Caco-2 (cell line): ENCODE data around the gene XRCC4. TPM values are rescaled to one million over a fixed set of nuclear protein-coding genes. Genes with fewer than 3 reads are reported as not detected.

Experiments used
- BruUV-seq: library from RNA; stranded (reverse); fragments of 400-500 nt; replicated peaks from 2 replicates; lab custom pipeline; 2021; lab: Mats Ljungman, UMichigan
- CTCF ChIA-PET: fragments of 300-600 bp; sonication (Branson Sonifier 250); formaldehyde crosslinking; loops from one replicate; lab custom pipeline; 2022; ENCODE audit warnings: antibody characterized with exemption; lab: Charles Lee
- POLR2A ChIA-PET: fragments of 300-600 bp; sonication (Branson Sonifier 250); formaldehyde crosslinking; loops from one replicate; lab custom pipeline; 2022; ENCODE audit warnings: antibody characterized with exemption; lab: Charles Lee
- DNase-seq, 2 experiments: peaks; one replicate each; pipeline versions ENCODE4 v3.0.0 to v3.0.0-alpha.2; 2020 to 2022
- H3K27me3 ChIP-seq: replicated peaks from 2 replicates; pipeline ENCODE4 v1.6.0; 2011; ENCODE audit warnings: low read length; ENCODE audit not compliant: control insufficient read depth, insufficient read depth
- H3K36me3 ChIP-seq: 2 replicates; pipeline ENCODE4 v1.5.1; 2011; ENCODE audit warnings: low read length; ENCODE audit not compliant: control insufficient read depth, insufficient read depth
- H3K4me1 ChIP-seq: fragments of 250-450 bp; sonication (Bioruptor Pico); 2 replicates; pipeline ENCODE4 v1.5.1; 2020; ENCODE audit warnings: mild to moderate bottlenecking
- H3K4me3 ChIP-seq: 2 replicates; pipeline ENCODE4 v1.5.1; 2011; ENCODE audit warnings: low read depth, mild to moderate bottlenecking, control low read depth, low read length
- H3K9me3 ChIP-seq: fragments of 250-450 bp; sonication (Bioruptor Pico); 2 replicates; pipeline ENCODE4 v1.5.1; 2020; ENCODE audit warnings: mild to moderate bottlenecking, moderate library complexity
- H3K27ac Mint-ChIP-seq: one replicate; pipeline ENCODE4 v1.8.0; 2022; ENCODE audit warnings: mixed read lengths; ENCODE audit not compliant: unreplicated experiment
- H3K27me3 Mint-ChIP-seq: one replicate; pipeline ENCODE4 v1.8.0; 2022; ENCODE audit warnings: mixed read lengths; ENCODE audit not compliant: insufficient read depth, unreplicated experiment
- H3K36me3 Mint-ChIP-seq: one replicate; pipeline ENCODE4 v1.8.0; 2022; ENCODE audit warnings: mild to moderate bottlenecking, mixed read lengths; ENCODE audit not compliant: insufficient read depth, unreplicated experiment
- H3K4me1 Mint-ChIP-seq: one replicate; pipeline ENCODE4 v1.8.0; 2022; ENCODE audit warnings: low read depth, mixed read lengths; ENCODE audit not compliant: unreplicated experiment
- H3K4me3 Mint-ChIP-seq: one replicate; pipeline ENCODE4 v1.8.0; 2022; ENCODE audit warnings: mild to moderate bottlenecking, moderate library complexity, mixed read lengths; ENCODE audit not compliant: unreplicated experiment
- H3K9me3 Mint-ChIP-seq: one replicate; pipeline ENCODE4 v1.8.0; 2022; ENCODE audit warnings: mixed read lengths; ENCODE audit not compliant: unreplicated experiment
- intact Hi-C: fragments of 100-400 bp; cut with micrococcal nuclease; formaldehyde crosslinking; loops from one replicate; pipeline ENCODE4 v1.10.0; 2022; ENCODE audit not compliant: unreplicated experiment
- total RNA-seq: library from RNA; stranded (reverse); gene quantifications from 2 replicates; pipeline ENCODE4 v1.2.3, GENCODE V29; 2022
- TF ChIP-seq, protein P1 (sequence below), 2 experiments: fragments of 200-600 bp in 1 of 2; IDR thresholded peaks; 1 replicate in 1 of 2; 2 replicates in 1 of 2; pipeline versions ENCODE4 v1.5.1 to v1.8.0; 2011 to 2022; ENCODE audit warnings: antibody characterized with exemption in 1 of 2, control low read depth in 1 of 2, inconsistent platforms in 1 of 2, low read depth in 1 of 2, low read length in 1 of 2, mild to moderate bottlenecking in 1 of 2, moderate library complexity in 1 of 2; ENCODE audit not compliant: insufficient read depth in 1 of 2, severe bottlenecking in 1 of 2, unreplicated experiment in 1 of 2

The XRCC4 gene
- total RNA-seq, 1 experiment from 2014 or later, result 13.0 TPM

DNA sequence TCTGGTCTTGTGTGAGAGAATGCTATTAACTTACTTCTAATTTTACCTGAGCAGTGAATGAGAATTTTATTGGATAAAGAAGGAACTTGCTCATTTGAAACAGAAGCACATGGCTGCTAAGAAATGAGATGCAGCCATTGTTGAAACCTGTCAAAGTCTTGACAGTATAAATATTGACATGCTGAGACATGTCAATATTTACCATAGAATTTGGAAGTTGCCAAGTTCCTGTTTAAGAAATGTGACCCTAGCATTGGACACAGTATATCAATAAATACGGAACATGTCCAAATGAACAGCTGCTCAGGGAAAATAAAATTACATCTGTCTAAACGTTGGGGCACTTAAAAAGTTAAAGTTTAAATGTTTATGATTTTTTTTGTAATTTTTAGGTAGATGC lies 7.8 kb downstream of the XRCC4 start:
- Histone ChIP-seq H3K4me3 (no peak overlapping the region), H3K27me3 (no peaks in the 10 kb centered on the region), H3K36me3 (no peaks in the 10 kb centered on the region), H3K9me3 (peaks cover 3% of the 10 kb centered on the region; the same call in 1 of the 2 replicates), H3K4me1 (no peaks in the 10 kb centered on the region)
- CTCF ChIA-PET, result no interaction called here
- DNase-seq, result no peak
- no peaks in the 10 kb centered on the region for H3K4me1 Mint-ChIP-seq
- H3K36me3 Mint-ChIP-seq, result no peaks in the 10 kb centered on the region
- POLR2A ChIA-PET, result no interaction called here
- no TSS peak for BruUV-seq
- intact Hi-C loops, result no loop called here
- TF ChIP-seq, protein P1, sequence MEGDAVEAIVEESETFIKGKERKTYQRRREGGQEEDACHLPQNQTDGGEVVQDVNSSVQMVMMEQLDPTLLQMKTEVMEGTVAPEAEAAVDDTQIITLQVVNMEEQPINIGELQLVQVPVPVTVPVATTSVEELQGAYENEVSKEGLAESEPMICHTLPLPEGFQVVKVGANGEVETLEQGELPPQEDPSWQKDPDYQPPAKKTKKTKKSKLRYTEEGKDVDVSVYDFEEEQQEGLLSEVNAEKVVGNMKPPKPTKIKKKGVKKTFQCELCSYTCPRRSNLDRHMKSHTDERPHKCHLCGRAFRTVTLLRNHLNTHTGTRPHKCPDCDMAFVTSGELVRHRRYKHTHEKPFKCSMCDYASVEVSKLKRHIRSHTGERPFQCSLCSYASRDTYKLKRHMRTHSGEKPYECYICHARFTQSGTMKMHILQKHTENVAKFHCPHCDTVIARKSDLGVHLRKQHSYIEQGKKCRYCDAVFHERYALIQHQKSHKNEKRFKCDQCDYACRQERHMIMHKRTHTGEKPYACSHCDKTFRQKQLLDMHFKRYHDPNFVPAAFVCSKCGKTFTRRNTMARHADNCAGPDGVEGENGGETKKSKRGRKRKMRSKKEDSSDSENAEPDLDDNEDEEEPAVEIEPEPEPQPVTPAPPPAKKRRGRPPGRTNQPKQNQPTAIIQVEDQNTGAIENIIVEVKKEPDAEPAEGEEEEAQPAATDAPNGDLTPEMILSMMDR (IDR thresholded peaks at IDR 0.05; ENCODE audit: insufficient read depth in 1 of 2, low read depth in 1 of 2, low read length in 1 of 2, severe bottlenecking in 1 of 2, unreplicated experiment in 1 of 2), result no peak
- H3K4me3 Mint-ChIP-seq, result no peak overlapping the region
- no peaks in the 10 kb centered on the region for H3K27me3 Mint-ChIP-seq
- H3K27ac Mint-ChIP-seq, result no peak overlapping the region
- H3K9me3 Mint-ChIP-seq, result peaks cover 1% of the 10 kb centered on the region

DNA sequence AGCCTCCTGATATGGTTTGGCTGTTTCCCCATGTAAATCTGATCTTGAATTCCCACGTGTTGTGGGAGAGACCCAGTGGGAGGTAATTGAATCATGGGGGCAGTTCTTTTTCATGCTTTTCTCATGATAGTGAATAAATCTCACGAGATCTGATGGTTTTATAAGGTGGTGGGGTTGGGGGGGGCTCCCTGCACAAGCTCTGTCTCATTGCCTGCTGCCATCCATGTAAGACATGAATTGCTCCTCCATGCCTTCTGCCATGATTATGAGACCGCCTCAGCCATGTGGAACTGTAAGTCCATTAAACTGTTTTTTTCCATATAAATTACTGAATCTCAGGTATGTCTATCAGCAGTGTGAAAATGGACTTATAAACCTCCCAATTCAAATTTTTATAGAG lies 12.8 kb downstream of the XRCC4 start:
- no peak overlapping the region for H3K27ac Mint-ChIP-seq
- ChIA-PET POLR2A (no interaction called here), CTCF (no interaction called here)
- Histone ChIP-seq H3K4me3 (no peak overlapping the region), H3K4me1 (no peaks in the 10 kb centered on the region), H3K36me3 (no peaks in the 10 kb centered on the region), H3K27me3 (no peaks in the 10 kb centered on the region), H3K9me3 (peaks cover 12% of the 10 kb centered on the region; the same call in 1 of the 2 replicates)
- no peaks in the 10 kb centered on the region for H3K27me3 Mint-ChIP-seq
- H3K4me1 Mint-ChIP-seq, result no peaks in the 10 kb centered on the region
- intact Hi-C loops, result no loop called here
- H3K9me3 Mint-ChIP-seq, result peaks cover 35% of the 10 kb centered on the region
- no peak for DNase-seq
- BruUV-seq, result no TSS peak
- peaks cover 4% of the 10 kb centered on the region for H3K36me3 Mint-ChIP-seq
- TF ChIP-seq, protein P1 (IDR thresholded peaks at IDR 0.05; ENCODE audit: insufficient read depth in 1 of 2, low read depth in 1 of 2, low read length in 1 of 2, severe bottlenecking in 1 of 2, unreplicated experiment in 1 of 2), result no peak
- H3K4me3 Mint-ChIP-seq, result no peak overlapping the region

DNA sequence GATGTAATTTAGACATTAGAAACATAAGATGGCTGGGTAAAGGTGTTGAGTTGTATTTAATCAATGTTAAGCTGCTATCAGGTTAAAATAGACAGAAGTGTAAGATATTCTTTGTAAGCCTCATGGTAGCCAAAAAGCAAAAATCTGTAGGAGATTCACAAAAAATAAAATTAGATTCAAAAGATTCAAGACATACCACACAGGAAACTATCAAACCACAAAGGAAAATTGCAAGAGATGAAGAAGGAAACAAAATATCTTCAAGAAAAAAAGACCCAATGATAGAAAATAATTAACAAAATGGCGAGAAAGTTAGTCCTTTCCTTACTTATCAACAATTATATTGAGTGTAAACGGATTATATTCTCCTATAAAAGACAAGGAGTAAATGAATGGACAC lies 15.3 kb downstream of the XRCC4 start:
- H3K4me3 Mint-ChIP-seq, result no peak overlapping the region
- H3K36me3 ChIP-seq, result no peaks in the 10 kb centered on the region
- no peaks in the 10 kb centered on the region for H3K27me3 ChIP-seq
- peaks cover 9% of the 10 kb centered on the region for H3K4me1 Mint-ChIP-seq
- peaks cover 4% of the 10 kb centered on the region for H3K4me1 ChIP-seq
- ChIA-PET POLR2A (no interaction called here), CTCF (no interaction called here)
- H3K36me3 Mint-ChIP-seq, result peaks cover 9% of the 10 kb centered on the region
- no TSS peak for BruUV-seq
- H3K9me3 ChIP-seq, result peaks cover 12% of the 10 kb centered on the region; the same call in 1 of the 2 replicates
- H3K27ac Mint-ChIP-seq, result no peak overlapping the region
- peaks cover 35% of the 10 kb centered on the region for H3K9me3 Mint-ChIP-seq
- TF ChIP-seq, protein P1 (IDR thresholded peaks at IDR 0.05; ENCODE audit: insufficient read depth in 1 of 2, low read depth in 1 of 2, low read length in 1 of 2, severe bottlenecking in 1 of 2, unreplicated experiment in 1 of 2), result no peak
- no peak for DNase-seq
- H3K27me3 Mint-ChIP-seq, result no peaks in the 10 kb centered on the region
- no peak overlapping the region for H3K4me3 ChIP-seq
- intact Hi-C loops, result no loop called here
